ENCODE results near the gene GGCX. TPM values are rescaled to one million over a fixed set of nuclear protein-coding genes. Genes with fewer than 3 reads are reported as not detected.

The GGCX gene
- total and polyA plus RNA-seq, 4 donors = 15.5 to 48.3 (median 24.4) TPM

- Histone ChIP-seq H3K9me3 (ENCODE audit: control insufficient read depth, low read length) (no peaks in the 10 kb centered on the region), H3K36me3 (ENCODE audit: control insufficient read depth in 1 of 2, insufficient read depth in 2 of 2, low read length in 1 of 2) (no peaks in the 10 kb centered on the region), H3K27ac (ENCODE audit: low read depth in 1 of 2, low read length in 2 of 2) (peak overlapping the region in 1 of 2 donors; percentile 28), H3K4me1 (ENCODE audit: control insufficient read depth in 1 of 2, insufficient read depth in 2 of 2, low read length in 2 of 2) (no peaks in the 10 kb centered on the region), H3K4me3 (ENCODE audit: low read length in 2 of 2) (no peak overlapping the region), H3K27me3 (ENCODE audit: control insufficient read depth in 1 of 2, insufficient read depth in 2 of 2, low read length in 1 of 2) (peaks cover 0 to 2% of the 10 kb centered on the region in 2 donors)
- 48 to 51% methylated on average over 3 of the region's 3 CpGs for WGBS, 2 donors
- DNase-seq (no peak), ATAC-seq (ENCODE audit: low FRiP score) (no peak)
- intact Hi-C loops (cut with DNase I) = no loop called here
Observed at GRCh38 chr2:85536479-85536878, 24.8 kb downstream of the GGCX start.

- H3K27me3 ChIP-seq (ENCODE audit: control insufficient read depth in 1 of 2, insufficient read depth in 2 of 2, low read length in 1 of 2) = peaks cover 0 to 2% of the 10 kb centered on the region in 2 donors
- intact Hi-C loops (cut with DNase I) = no loop called here
- H3K36me3 ChIP-seq (ENCODE audit: control insufficient read depth in 1 of 2, insufficient read depth in 2 of 2, low read length in 1 of 2) = no peaks in the 10 kb centered on the region
- WGBS, 2 donors = 81 to 91% methylated on average over 3 of the region's 3 CpGs
- DNase-seq (no peak), ATAC-seq (ENCODE audit: low FRiP score) (no peak)
- H3K4me1 ChIP-seq (ENCODE audit: control insufficient read depth in 1 of 2, insufficient read depth in 2 of 2, low read length in 2 of 2) = no peaks in the 10 kb centered on the region
- no peak overlapping the region for H3K4me3 ChIP-seq (ENCODE audit: low read length in 2 of 2)
- no peaks in the 10 kb centered on the region for H3K9me3 ChIP-seq (ENCODE audit: control insufficient read depth, low read length)
- H3K27ac ChIP-seq (ENCODE audit: low read depth in 1 of 2, low read length in 2 of 2) = no peak overlapping the region
Observed at GRCh38 chr2:85534881-85535280, 26.4 kb downstream of the GGCX start.

GRCh38 chr2:85534099-85534498 is 27.2 kb downstream of the GGCX start:
- Histone ChIP-seq H3K36me3 (ENCODE audit: control insufficient read depth in 1 of 2, insufficient read depth in 2 of 2, low read length in 1 of 2) (no peaks in the 10 kb centered on the region), H3K4me1 (ENCODE audit: control insufficient read depth in 1 of 2, insufficient read depth in 2 of 2, low read length in 2 of 2) (no peaks in the 10 kb centered on the region), H3K4me3 (ENCODE audit: low read length in 2 of 2) (no peak overlapping the region), H3K27me3 (ENCODE audit: control insufficient read depth in 1 of 2, insufficient read depth in 2 of 2, low read length in 1 of 2) (peaks cover 0 to 2% of the 10 kb centered on the region in 2 donors), H3K27ac (ENCODE audit: low read depth in 1 of 2, low read length in 2 of 2) (no peak overlapping the region), H3K9me3 (ENCODE audit: control insufficient read depth, low read length) (no peaks in the 10 kb centered on the region)
- WGBS, 2 donors = 88 to 94% methylated on average over 3 of the region's 3 CpGs
- no peak for ATAC-seq (ENCODE audit: low FRiP score)
- no peak for DNase-seq
- intact Hi-C loops (cut with DNase I) = no loop called here

GRCh38 chr2:85531589-85531988 is 29.7 kb downstream of the GGCX start:
- Histone ChIP-seq H3K9me3 (ENCODE audit: control insufficient read depth, low read length) (no peaks in the 10 kb centered on the region), H3K27ac (ENCODE audit: low read depth in 1 of 2, low read length in 2 of 2) (no peak overlapping the region), H3K36me3 (ENCODE audit: control insufficient read depth in 1 of 2, insufficient read depth in 2 of 2, low read length in 1 of 2) (no peaks in the 10 kb centered on the region), H3K4me3 (ENCODE audit: low read length in 2 of 2) (no peak overlapping the region), H3K27me3 (ENCODE audit: control insufficient read depth in 1 of 2, insufficient read depth in 2 of 2, low read length in 1 of 2) (no peaks in the 10 kb centered on the region), H3K4me1 (ENCODE audit: control insufficient read depth in 1 of 2, insufficient read depth in 2 of 2, low read length in 2 of 2) (no peaks in the 10 kb centered on the region)
- 70 to 96% methylated on average over 2 of the region's 2 CpGs for WGBS, 2 donors
- no peak for DNase-seq
- ATAC-seq (ENCODE audit: low FRiP score) = no peak
- intact Hi-C loops (cut with DNase I) = no loop called here

- intact Hi-C loops (cut with DNase I) = no loop called here
- no peak overlapping the region for H3K27ac ChIP-seq (ENCODE audit: low read depth in 1 of 2, low read length in 2 of 2)
- ATAC-seq (ENCODE audit: low FRiP score) = no peak
- H3K36me3 ChIP-seq (ENCODE audit: control insufficient read depth in 1 of 2, insufficient read depth in 2 of 2, low read length in 1 of 2) = no peaks in the 10 kb centered on the region
- no peaks in the 10 kb centered on the region for H3K27me3 ChIP-seq (ENCODE audit: control insufficient read depth in 1 of 2, insufficient read depth in 2 of 2, low read length in 1 of 2)
- DNase-seq = no peak
- WGBS, 2 donors = 96 to 100% methylated on average over 1 of the region's 1 CpG
- H3K4me3 ChIP-seq (ENCODE audit: low read length in 2 of 2) = no peak overlapping the region
- H3K9me3 ChIP-seq (ENCODE audit: control insufficient read depth, low read length) = no peaks in the 10 kb centered on the region
- H3K4me1 ChIP-seq (ENCODE audit: control insufficient read depth in 1 of 2, insufficient read depth in 2 of 2, low read length in 2 of 2) = no peaks in the 10 kb centered on the region
Observed at GRCh38 chr2:85529809-85530208, 31.5 kb downstream of the GGCX start.

- 84 to 90% methylated on average over 2 of the region's 2 CpGs for WGBS, 2 donors
- intact Hi-C loops (cut with DNase I) = no loop called here
- DNase-seq (no peak), ATAC-seq (ENCODE audit: low FRiP score) (no peak)
- Histone ChIP-seq H3K27me3 (ENCODE audit: control insufficient read depth in 1 of 2, insufficient read depth in 2 of 2, low read length in 1 of 2) (no peaks in the 10 kb centered on the region), H3K4me1 (ENCODE audit: control insufficient read depth in 1 of 2, insufficient read depth in 2 of 2, low read length in 2 of 2) (no peaks in the 10 kb centered on the region), H3K27ac (ENCODE audit: low read depth in 1 of 2, low read length in 2 of 2) (no peak overlapping the region), H3K4me3 (ENCODE audit: low read length in 2 of 2) (no peak overlapping the region), H3K9me3 (ENCODE audit: control insufficient read depth, low read length) (no peaks in the 10 kb centered on the region), H3K36me3 (ENCODE audit: control insufficient read depth in 1 of 2, insufficient read depth in 2 of 2, low read length in 1 of 2) (no peaks in the 10 kb centered on the region)
Observed at GRCh38 chr2:85528355-85528754, 32.9 kb downstream of the GGCX start.

GRCh38 chr2:85527787-85528186 is 33.5 kb downstream of the GGCX start:
- no peaks in the 10 kb centered on the region for H3K36me3 ChIP-seq (ENCODE audit: control insufficient read depth in 1 of 2, insufficient read depth in 2 of 2, low read length in 1 of 2)
- H3K4me1 ChIP-seq (ENCODE audit: control insufficient read depth in 1 of 2, insufficient read depth in 2 of 2, low read length in 2 of 2) = no peaks in the 10 kb centered on the region
- H3K27me3 ChIP-seq (ENCODE audit: control insufficient read depth in 1 of 2, insufficient read depth in 2 of 2, low read length in 1 of 2) = no peaks in the 10 kb centered on the region
- intact Hi-C loops (cut with DNase I) = no loop called here
- DNase-seq (no peak), ATAC-seq (ENCODE audit: low FRiP score) (no peak)
- no peaks in the 10 kb centered on the region for H3K9me3 ChIP-seq (ENCODE audit: control insufficient read depth, low read length)
- H3K4me3 ChIP-seq (ENCODE audit: low read length in 2 of 2) = no peak overlapping the region
- no peak overlapping the region for H3K27ac ChIP-seq (ENCODE audit: low read depth in 1 of 2, low read length in 2 of 2)

GRCh38 chr2:85525567-85525966 is 35.7 kb downstream of the GGCX start:
- Histone ChIP-seq H3K9me3 (ENCODE audit: control insufficient read depth, low read length) (no peaks in the 10 kb centered on the region), H3K36me3 (ENCODE audit: control insufficient read depth in 1 of 2, insufficient read depth in 2 of 2, low read length in 1 of 2) (no peaks in the 10 kb centered on the region), H3K27me3 (ENCODE audit: control insufficient read depth in 1 of 2, insufficient read depth in 2 of 2, low read length in 1 of 2) (no peaks in the 10 kb centered on the region), H3K27ac (ENCODE audit: low read depth in 1 of 2, low read length in 2 of 2) (no peak overlapping the region), H3K4me1 (ENCODE audit: control insufficient read depth in 1 of 2, insufficient read depth in 2 of 2, low read length in 2 of 2) (no peaks in the 10 kb centered on the region), H3K4me3 (ENCODE audit: low read length in 2 of 2) (no peak overlapping the region)
- WGBS, 2 donors = 88 to 93% methylated on average over 4 of the region's 4 CpGs
- DNase-seq = no peak
- ATAC-seq (ENCODE audit: low FRiP score) = no peak
- intact Hi-C loops (cut with DNase I) = no loop called here

GRCh38 chr2:85525029-85525428 is 36.3 kb downstream of the GGCX start:
- H3K4me1 ChIP-seq (ENCODE audit: control insufficient read depth in 1 of 2, insufficient read depth in 2 of 2, low read length in 2 of 2) = no peaks in the 10 kb centered on the region
- no peaks in the 10 kb centered on the region for H3K27me3 ChIP-seq (ENCODE audit: control insufficient read depth in 1 of 2, insufficient read depth in 2 of 2, low read length in 1 of 2)
- intact Hi-C loops (cut with DNase I) = no loop called here
- H3K36me3 ChIP-seq (ENCODE audit: control insufficient read depth in 1 of 2, insufficient read depth in 2 of 2, low read length in 1 of 2) = no peaks in the 10 kb centered on the region
- WGBS, 2 donors = 76% methylated on average over 5 of the region's 5 CpGs
- no peaks in the 10 kb centered on the region for H3K9me3 ChIP-seq (ENCODE audit: control insufficient read depth, low read length)
- H3K27ac ChIP-seq (ENCODE audit: low read depth in 1 of 2, low read length in 2 of 2) = no peak overlapping the region
- DNase-seq (no peak), ATAC-seq (ENCODE audit: low FRiP score) (no peak)
- no peak overlapping the region for H3K4me3 ChIP-seq (ENCODE audit: low read length in 2 of 2)

All from aorta (tissue), 5 donors.